Ectodermal cell (in vitro differentiated cells): Measurements from ENCODE around the gene ZNF573. TPM values are rescaled to one million over a fixed set of nuclear protein-coding genes. Genes with fewer than 3 reads are reported as not detected.
"Not testable (repeated sequence)": the region's sequence is repeated elsewhere in the genome, so short reads cannot be mapped to it uniquely, and the experiment has no call there.

ENCODE experiments used
- H3K27ac ChIP-seq: 2 replicates; pipeline ENCODE4 v1.7.0; 2013; ENCODE audit warnings: mild to moderate bottlenecking, low read depth, low read length; ENCODE audit not compliant: insufficient read depth, poor library complexity, severe bottlenecking
- H3K27me3 ChIP-seq: 2 replicates; pipeline ENCODE4 v1.7.0; 2013; ENCODE audit warnings: mild to moderate bottlenecking, low read length; ENCODE audit not compliant: insufficient read depth, control insufficient read depth, poor library complexity, severe bottlenecking
- H3K36me3 ChIP-seq: one replicate; pipeline ENCODE4 v1.7.0; 2013; ENCODE audit warnings: low read length; ENCODE audit not compliant: control insufficient read depth, insufficient read depth
- H3K4me1 ChIP-seq: one replicate; pipeline ENCODE4 v1.7.0; 2013; ENCODE audit warnings: low read length; ENCODE audit not compliant: control insufficient read depth, insufficient read depth
- H3K4me3 ChIP-seq: 2 replicates; pipeline ENCODE4 v1.7.0; 2013; ENCODE audit warnings: low read depth, low read length, control low read depth; ENCODE audit not compliant: insufficient read depth
- H3K9me3 ChIP-seq: 2 replicates; pipeline ENCODE4 v1.7.0; 2013; ENCODE audit warnings: mild to moderate bottlenecking, low read length, moderate library complexity; ENCODE audit not compliant: control insufficient read depth
- WGBS, 2 experiments: methylation state at CpG; one replicate each; pipeline ENCODE4 v1.1.7; 2013; ENCODE audit warnings: missing lambda C conversion rate in 2 of 2; 5-methylcytosine and 5-hydroxymethylcytosine counted together
- polyA plus RNA-seq, 4 experiments: library from polyadenylated mRNA; stranded (reverse); fragments of 50-300 nt; gene quantifications; one replicate each; pipeline ENCODE4 v1.2.3, GENCODE V29; 2013

ZNF573 gene
- polyA plus RNA-seq (2013, experiment 1 of 4) = 14.3 TPM
- 11.9 TPM for polyA plus RNA-seq (2013, experiment 2 of 4)
- polyA plus RNA-seq (2013, experiment 3 of 4) = 8.0 TPM
- polyA plus RNA-seq (2013, experiment 4 of 4) = 8.5 TPM

DNA sequence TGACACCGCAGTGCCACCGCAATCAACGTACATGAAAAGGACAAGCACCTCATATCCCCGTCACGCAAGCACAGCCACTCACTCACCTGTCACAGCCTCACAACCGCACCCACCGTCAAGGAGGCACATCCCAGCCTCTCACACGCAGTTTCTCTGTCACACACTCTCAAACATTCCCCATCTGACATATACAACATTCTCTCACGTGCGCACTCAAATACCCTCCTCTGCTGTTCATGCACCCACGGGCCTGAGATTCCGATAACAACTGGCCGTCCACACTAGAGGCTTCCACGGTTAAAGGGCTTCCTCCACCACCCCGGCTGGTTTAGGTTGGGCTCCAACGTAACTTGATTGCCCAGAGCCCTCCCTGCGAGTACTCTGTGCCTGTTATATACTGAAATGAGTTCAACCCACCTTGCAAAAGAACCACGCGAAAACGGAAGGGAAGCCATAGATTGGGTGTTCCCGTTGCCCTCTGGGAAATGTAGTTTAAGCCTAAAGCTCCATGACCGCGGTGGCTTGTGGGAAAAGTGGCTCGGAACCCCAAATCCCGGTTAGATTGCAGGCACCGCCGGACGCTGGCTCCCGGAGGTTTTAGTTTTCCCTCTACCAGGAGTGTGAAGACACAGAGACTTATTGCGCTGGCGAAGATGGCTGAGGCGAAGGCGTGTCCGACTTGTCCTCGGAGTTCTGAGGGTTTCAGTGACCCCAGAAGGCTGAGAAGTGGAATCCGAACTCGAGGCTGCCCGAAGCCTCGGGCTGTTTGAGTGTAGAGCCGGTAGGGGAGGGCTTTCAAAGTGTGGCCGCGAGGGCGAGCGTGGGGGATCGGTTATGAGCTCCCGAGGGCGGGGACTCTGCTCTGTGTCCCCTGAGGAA lies at the start of gene ZNF573:
Gene ZNF573, minus strand, starts transcription at position 460 of the 879 bp plus-strand sequence. CDS start 5,857 bp downstream, outside the sequence.
- no peaks in the 10 kb centered on the region for H3K36me3 ChIP-seq
- 1 to 2% methylated on average over 47 of the region's 47 CpGs for WGBS, 2 experiments
- no peaks in the 10 kb centered on the region for H3K4me1 ChIP-seq
- H3K27me3 ChIP-seq = no peaks in the 10 kb centered on the region
- no peaks in the 10 kb centered on the region for H3K9me3 ChIP-seq
- H3K27ac ChIP-seq = peak within 1 kb of the TSS; percentile 73
- H3K4me3 ChIP-seq = peak within 1 kb of the TSS; percentile 86

- no peaks in the 10 kb centered on the region for H3K27me3 ChIP-seq
- WGBS, 2 experiments = 74 to 76% methylated on average over 60 of the region's 60 CpGs
- H3K36me3 ChIP-seq = no peaks in the 10 kb centered on the region
- peak overlapping the region; percentile 33 for H3K4me3 ChIP-seq
- H3K4me1 ChIP-seq = no peaks in the 10 kb centered on the region
- peaks cover 2% of the 10 kb centered on the region for H3K9me3 ChIP-seq
- H3K27ac ChIP-seq = no peak overlapping the region
Measured at GRCh38 chr19:37817180-37817981, 38.0 kb upstream of the ZNF573 start.

DNA sequence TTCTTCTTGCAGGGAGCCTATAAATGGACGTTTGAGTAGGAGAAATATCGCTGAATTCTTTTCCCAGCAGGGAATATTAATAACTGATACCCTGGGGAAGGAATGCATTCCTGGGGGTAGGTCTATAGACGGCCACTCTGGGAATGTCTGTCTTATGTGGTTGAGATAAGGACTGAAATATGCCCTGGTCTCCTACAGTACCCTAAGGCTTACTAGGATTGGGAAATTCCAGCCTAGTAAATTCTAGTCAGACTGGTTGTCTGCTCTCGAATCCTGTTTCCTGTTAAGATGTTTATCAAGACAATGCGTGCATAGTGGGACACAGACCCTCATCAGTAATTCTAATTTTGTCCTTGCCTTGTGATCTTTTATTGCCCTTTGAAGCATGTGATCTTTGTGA lies 36.2 kb upstream of the ZNF573 start:
- H3K9me3 ChIP-seq, H3K27ac ChIP-seq, H3K36me3 ChIP-seq, H3K4me1 ChIP-seq, H3K27me3 ChIP-seq, H3K4me3 ChIP-seq: not testable (repeated sequence)
- 83 to 88% methylated on average over 5 of the region's 5 CpGs for WGBS, 2 experiments

- no peaks in the 10 kb centered on the region for H3K36me3 ChIP-seq
- no peaks in the 10 kb centered on the region for H3K4me1 ChIP-seq
- peaks cover 2% of the 10 kb centered on the region for H3K9me3 ChIP-seq
- no peak overlapping the region for H3K4me3 ChIP-seq
- H3K27me3 ChIP-seq = no peaks in the 10 kb centered on the region
- 82 to 87% methylated on average over 2 of the region's 2 CpGs for WGBS, 2 experiments
- H3K27ac ChIP-seq = no peak overlapping the region
Measured at GRCh38 chr19:37813340-37813739, 34.0 kb upstream of the ZNF573 start.

DNA sequence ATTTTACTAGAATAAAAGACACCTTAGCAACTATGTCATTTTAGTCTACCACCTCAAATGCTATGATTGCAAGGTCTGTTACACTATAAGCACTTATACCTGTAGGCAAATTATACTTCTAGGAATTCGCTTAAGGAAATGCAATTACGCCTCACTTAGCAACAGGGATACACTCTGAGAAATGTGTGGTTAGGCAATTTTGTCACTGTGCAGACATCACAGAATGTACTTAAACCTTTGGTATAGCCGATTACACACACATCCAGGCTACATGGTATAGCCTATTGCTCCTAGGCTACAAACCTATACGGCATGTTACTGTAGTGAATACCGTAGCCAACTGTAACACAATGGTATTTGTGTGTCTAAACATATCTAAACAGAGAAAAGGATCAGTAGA lies 30.0 kb upstream of the ZNF573 start:
- peaks cover 2% of the 10 kb centered on the region for H3K9me3 ChIP-seq
- no peaks in the 10 kb centered on the region for H3K36me3 ChIP-seq
- WGBS, 2 experiments = 89 to 92% methylated on average over 5 of the region's 5 CpGs
- H3K27me3 ChIP-seq = no peaks in the 10 kb centered on the region
- H3K4me1 ChIP-seq = no peaks in the 10 kb centered on the region
- no peak overlapping the region for H3K4me3 ChIP-seq
- no peak overlapping the region for H3K27ac ChIP-seq

GRCh38 chr19:37803249-37803840 lies 24.0 kb upstream of the ZNF573 start:
- Histone ChIP-seq H3K27me3 (no peaks in the 10 kb centered on the region), H3K4me3 (no peak overlapping the region), H3K36me3 (no peaks in the 10 kb centered on the region), H3K27ac (no peak overlapping the region), H3K4me1 (no peaks in the 10 kb centered on the region), H3K9me3 (peaks cover 3% of the 10 kb centered on the region)
- 73 to 78% methylated on average over 6 of the region's 7 CpGs for WGBS, 2 experiments

GRCh38 chr19:37790244-37790925 lies 11.0 kb upstream of the ZNF573 start:
- Histone ChIP-seq H3K4me1 (no peaks in the 10 kb centered on the region), H3K27ac (no peak overlapping the region), H3K36me3 (no peaks in the 10 kb centered on the region), H3K4me3 (no peak overlapping the region), H3K9me3 (peaks cover 3% of the 10 kb centered on the region), H3K27me3 (no peaks in the 10 kb centered on the region)
- WGBS, 2 experiments = 95 to 96% methylated on average over 46 of the region's 46 CpGs

DNA sequence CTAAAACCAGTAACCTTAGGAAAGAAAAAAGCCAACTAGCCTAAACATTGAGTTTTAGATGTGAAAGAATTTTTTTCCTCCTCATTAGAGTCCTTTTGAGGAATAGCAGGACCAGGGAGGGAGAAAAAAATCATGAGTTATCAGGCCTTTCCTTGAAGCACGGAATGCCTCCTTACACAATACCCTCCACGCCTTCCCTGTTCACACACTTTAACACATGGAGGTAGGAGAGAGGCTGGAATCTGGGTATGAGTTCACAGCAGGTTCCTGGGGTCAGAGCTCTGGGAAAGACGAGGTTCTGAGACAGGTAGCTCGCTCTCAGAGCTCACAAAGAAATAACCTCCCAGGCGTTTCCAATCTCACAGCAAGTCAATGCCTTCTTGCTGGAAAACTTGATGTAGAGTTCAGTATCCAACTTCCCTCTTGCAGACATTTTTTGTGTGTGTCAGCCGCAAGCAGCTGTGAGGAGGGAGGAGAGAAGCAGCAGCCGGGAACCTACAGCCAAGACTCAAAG lies 716 bp downstream of the ZNF573 start:
- WGBS, 2 experiments = 39 to 43% methylated on average over 5 to 6 of the region's 7 CpGs
- no peaks in the 10 kb centered on the region for H3K4me1 ChIP-seq
- peak overlapping the region; percentile 86 for H3K4me3 ChIP-seq
- H3K9me3 ChIP-seq = no peaks in the 10 kb centered on the region
- H3K27me3 ChIP-seq = no peaks in the 10 kb centered on the region
- H3K27ac ChIP-seq = no peak overlapping the region
- no peaks in the 10 kb centered on the region for H3K36me3 ChIP-seq

- Histone ChIP-seq H3K4me1 (no peaks in the 10 kb centered on the region), H3K27ac (no peak overlapping the region), H3K36me3 (no peaks in the 10 kb centered on the region), H3K4me3 (no peak overlapping the region), H3K27me3 (no peaks in the 10 kb centered on the region), H3K9me3 (no peaks in the 10 kb centered on the region)
- 100% methylated on average over 1 of the region's 1 CpG; no CpG with 5 or more reads in 1 of the 2 experiments for WGBS, 2 experiments
Measured at GRCh38 chr19:37770985-37771384, 8.4 kb downstream of the ZNF573 start.
